Endothelial cell of umbilical vein (primary cell): ENCODE data around the gene MYCBP2. TPM values are rescaled to one million over a fixed set of nuclear protein-coding genes. Genes with fewer than 3 reads are reported as not detected.

Experiments
- BruUV-seq: library from RNA; stranded (reverse); fragments of 400-500 nt; replicated peaks from 2 replicates; lab custom pipeline; 2021; lab: Mats Ljungman, UMichigan
- CTCF ChIA-PET: fragments of 300-600, 350-600 bp; sonication (Branson Sonifier 250); formaldehyde crosslinking; loops from one replicate; lab custom pipeline; 2021; ENCODE audit warnings: antibody characterized with exemption, inconsistent platforms; lab: Charles Lee
- POLR2A ChIA-PET: fragments of 300-600, 350-600 bp; sonication (Branson Sonifier 250); formaldehyde crosslinking; loops from one replicate; lab custom pipeline; 2021; ENCODE audit warnings: antibody characterized with exemption, inconsistent platforms; lab: Charles Lee
- DNase-seq: peaks from one replicate; pipeline ENCODE4 v3.0.0-alpha.2; 2011; ENCODE audit warnings: low read depth, low spot score
- FAIRE-seq: peaks from 2 replicates; lab custom pipeline; 2011; peaks lifted over from hg19 to GRCh38; lab: Jason Lieb, UNC
- H2AFZ ChIP-seq: 2 replicates; pipeline ENCODE4 v1.6.0; 2012; ENCODE audit warnings: low read depth, low read length, control low read depth, inconsistent platforms
- H3K27ac ChIP-seq: 2 replicates; pipeline ENCODE4 v1.5.1; 2011; ENCODE audit warnings: low read depth, mild to moderate bottlenecking, control low read depth, low read length, moderate library complexity; ENCODE audit not compliant: insufficient read depth
- H3K27me3 ChIP-seq, 2 experiments: 2 replicates each; pipeline versions ENCODE4 v1.6.0 to v1.6.1; 2011; ENCODE audit warnings: low read length in 2 of 2, mixed read lengths in 1 of 2; ENCODE audit not compliant: control insufficient read depth in 2 of 2, insufficient read depth in 2 of 2
- H3K36me3 ChIP-seq, 2 experiments: 2 replicates in 1 of 2; 3 replicates in 1 of 2; pipeline ENCODE4 v1.5.1; 2011; ENCODE audit warnings: low read length in 2 of 2, mild to moderate bottlenecking in 1 of 2, moderate library complexity in 1 of 2; ENCODE audit not compliant: control insufficient read depth in 2 of 2, insufficient read depth in 2 of 2; ENCODE audit errors: extremely low read depth in 1 of 2
- H3K4me1 ChIP-seq: 3 replicates; pipeline ENCODE4 v1.5.1; 2011; ENCODE audit warnings: mild to moderate bottlenecking, low read length; ENCODE audit not compliant: control insufficient read depth, insufficient read depth; ENCODE audit errors: extremely low read depth
- H3K4me2 ChIP-seq: 2 replicates; pipeline ENCODE4 v1.6.1; 2011; ENCODE audit warnings: low read length, control low read depth, mixed read lengths; ENCODE audit not compliant: insufficient read depth
- H3K4me3 ChIP-seq, 3 experiments: fragments of 200-600 bp in 1 of 3; sonication (generic), shearing (Covaris generic) in 1 of 3; replicated peaks in 1 of 3; 2 replicates each; pipeline ENCODE4 v1.5.1; 2011 to 2016; ENCODE audit warnings: control low read depth in 3 of 3, low read length in 3 of 3, mild to moderate bottlenecking in 2 of 3, inconsistent platforms in 1 of 3, low read depth in 1 of 3, moderate library complexity in 1 of 3; ENCODE audit not compliant: insufficient read depth in 1 of 3
- H3K79me2 ChIP-seq: 2 replicates; pipeline ENCODE4 v1.6.0; 2012; ENCODE audit warnings: low read length, inconsistent platforms; ENCODE audit not compliant: control insufficient read depth, insufficient read depth
- H3K9ac ChIP-seq: replicated peaks from 2 replicates; pipeline ENCODE3; 2011; ENCODE audit warnings: low read length, control low read depth; ENCODE audit not compliant: insufficient read depth; ENCODE audit errors: extremely low read depth
- H3K9me1 ChIP-seq: replicated peaks from 3 replicates; pipeline ENCODE4 v1.6.0; 2011; ENCODE audit warnings: mild to moderate bottlenecking, low read length; ENCODE audit not compliant: control insufficient read depth, insufficient read depth; ENCODE audit errors: extremely low read depth
- H3K9me3 ChIP-seq: replicated peaks from 2 replicates; pipeline ENCODE4 v1.5.1; 2012; ENCODE audit warnings: low read length, inconsistent platforms; ENCODE audit not compliant: control insufficient read depth, insufficient read depth
- H4K20me1 ChIP-seq: replicated peaks from 2 replicates; pipeline ENCODE3; 2011; ENCODE audit warnings: mild to moderate bottlenecking, low read length; ENCODE audit not compliant: control insufficient read depth, insufficient read depth; ENCODE audit errors: extremely low read depth
- EZH2 ChIP-seq: IDR thresholded peaks from 2 replicates; pipeline ENCODE4 v1.6.1; 2012; ENCODE audit warnings: borderline replicate concordance, low read depth, mild to moderate bottlenecking, moderate library complexity, low read length, inconsistent platforms; ENCODE audit not compliant: severe bottlenecking
- FOS ChIP-seq: IDR thresholded peaks from 2 replicates; pipeline ENCODE4 v1.6.1; 2011; ENCODE audit warnings: mild to moderate bottlenecking, low read length, moderate library complexity, borderline replicate concordance; ENCODE audit not compliant: insufficient read depth
- MAX ChIP-seq: IDR thresholded peaks from 2 replicates; pipeline ENCODE4 v1.6.1; 2011; ENCODE audit not compliant: insufficient read depth, insufficient read length
- MYC ChIP-seq: IDR thresholded peaks from one replicate; pipeline ENCODE4 v1.6.1; 2011; ENCODE audit warnings: mild to moderate bottlenecking, low read depth, low read length
- dilution Hi-C: fragments of 300-500 bp; cut with MboI; formaldehyde crosslinking; loops from one replicate; pipeline ENCODE4 v1.15.0; 2019; ENCODE audit warnings: low sequenced_read_pairs; ENCODE audit not compliant: extremely low pct_ligation_motif_present
- intact Hi-C: fragments of 100-400 bp; cut with micrococcal nuclease; formaldehyde crosslinking; loops from one replicate; pipeline ENCODE4 v1.10.0; 2022
- polyA plus RNA-seq, 4 experiments: library from polyadenylated mRNA; depleted of rRNA in 3 of 4; stranded (reverse) in 3 of 4; unstranded in 1 of 4; fragments of >200 nt; gene quantifications; 2 replicates each; pipeline versions ENCODE4 v1.2.1 to v1.2.3, GENCODE V29; 2011 to 2012; ENCODE audit warnings: missing spikeins in 1 of 4
- total RNA-seq: library from RNA; stranded (reverse); gene quantifications from 2 replicates; pipeline ENCODE4 v1.2.3, GENCODE V29; 2021

MYCBP2 gene
- total and polyA plus RNA-seq, 2 donors (not counting 3 experiments of a cell fraction or from before 2014, with no cell fraction given): 30.5 to 89.8 TPM

GRCh38 chr13:77298426-77298825 lies 28.5 kb downstream of the MYCBP2 start:
- CTCF ChIA-PET: interaction anchor here (1.6 kb wide), 1 partner anchor 12 kb away, joined by 3 read pairs; no protein-coding TSS in a partner anchor
- dilution Hi-C loops: no loop called here

GRCh38 chr13:77291774-77292173 lies 35.1 kb downstream of the MYCBP2 start:
- no peak overlapping the region for H3K9ac ChIP-seq
- no peak overlapping the region for H3K27ac ChIP-seq
- no peaks in the 10 kb centered on the region for H3K9me3 ChIP-seq
- H3K4me3 ChIP-seq: no peak overlapping the region
- no peak for TF ChIP-seq EZH2
- BruUV-seq: no TSS peak
- H3K27me3 ChIP-seq: no peaks in the 10 kb centered on the region
- no peak for DNase-seq
- no peaks in the 10 kb centered on the region for H3K9me1 ChIP-seq
- CTCF ChIA-PET: no interaction called here
- POLR2A ChIA-PET: no interaction called here
- FAIRE-seq: no peak
- H3K4me1 ChIP-seq: no peaks in the 10 kb centered on the region
- H3K36me3 ChIP-seq: peaks cover 2 to 5% of the 10 kb centered on the region in 2 experiments
- no peak overlapping the region for H2AFZ ChIP-seq
- intact Hi-C loops: no loop called here
- dilution Hi-C loops: no loop called here
- H4K20me1 ChIP-seq: no peaks in the 10 kb centered on the region
- H3K79me2 ChIP-seq: no peaks in the 10 kb centered on the region
- H3K4me2 ChIP-seq: no peak overlapping the region

More at GRCh38 chr13:77298426-77298825, 28.5 kb downstream of the MYCBP2 start:
- Histone ChIP-seq H3K36me3 (peaks cover 0 to 2% of the 10 kb centered on the region in 2 experiments), H3K27ac (no peak overlapping the region), H4K20me1 (no peaks in the 10 kb centered on the region), H3K4me1 (peaks cover 16% of the 10 kb centered on the region), H3K4me2 (no peak overlapping the region), H3K9ac (no peak overlapping the region), H3K4me3 (no peak overlapping the region), H3K27me3 (no peaks in the 10 kb centered on the region), H3K9me1 (no peaks in the 10 kb centered on the region), H3K9me3 (no peaks in the 10 kb centered on the region), H3K79me2 (peaks cover 40% of the 10 kb centered on the region), H2AFZ (no peak overlapping the region)
- TF ChIP-seq FOS (no peak), MAX (no peak), MYC (no peak)
- intact Hi-C loops: no loop called here
- FAIRE-seq: no peak
- POLR2A ChIA-PET: no interaction called here
- DNase-seq: no peak
- BruUV-seq: no TSS peak
